ENCODE measurements around the gene CSTB.

CSTB gene

DNA sequence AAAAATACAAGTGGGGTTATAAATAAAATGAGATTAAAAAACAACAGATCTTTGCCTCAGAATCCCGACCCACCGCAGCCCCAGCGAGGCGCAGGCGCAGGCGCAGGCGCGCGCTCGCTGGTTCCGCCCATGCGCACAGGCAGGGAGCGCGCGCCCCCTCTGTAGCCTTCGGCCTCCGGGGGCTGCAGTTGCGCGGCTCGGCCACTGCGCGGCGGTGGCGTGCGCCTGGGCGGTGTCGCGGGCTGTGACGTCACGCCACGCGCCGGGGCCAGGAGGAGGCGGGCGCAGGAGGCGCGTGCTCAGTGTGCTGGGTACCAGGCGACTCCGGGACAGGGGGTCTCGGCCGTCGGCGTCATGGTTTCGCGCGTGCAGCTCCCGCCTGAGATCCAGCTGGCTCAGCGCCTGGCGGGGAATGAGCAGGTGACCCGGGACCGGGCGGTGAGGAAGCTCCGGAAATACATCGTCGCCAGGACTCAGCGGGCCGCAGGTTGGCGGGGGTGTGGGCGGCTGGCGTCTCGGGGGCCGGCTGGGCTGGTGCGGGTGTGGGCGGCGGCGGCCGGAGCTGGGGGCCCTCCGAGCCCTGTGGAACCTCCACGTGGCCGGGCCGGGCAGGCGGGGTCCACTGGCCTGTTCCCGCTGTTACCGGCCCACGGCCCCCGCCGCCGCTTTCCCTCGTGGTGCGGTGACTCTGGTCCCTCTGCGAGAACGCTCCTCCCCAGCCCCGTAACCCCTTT, 13.3 kb upstream of the CSTB start, which contains the start of gene RRP1:
Gene RRP1, plus strand, starts transcription at position 302 of the 734 bp plus-strand sequence. Its CDS starts 53 bp downstream, at position 355.
- peak; percentile 84 to 90 for DNase-seq (ENCODE audit: low read depth in 2 of 2)
- H3K4me3 ChIP-seq (replicated peaks in 1 of 2; ENCODE audit: low read depth in 2 of 2, low read length in 2 of 2), result peak within 1 kb of the TSS; percentile 94 to 99
- TF ChIP-seq, protein P1, sequence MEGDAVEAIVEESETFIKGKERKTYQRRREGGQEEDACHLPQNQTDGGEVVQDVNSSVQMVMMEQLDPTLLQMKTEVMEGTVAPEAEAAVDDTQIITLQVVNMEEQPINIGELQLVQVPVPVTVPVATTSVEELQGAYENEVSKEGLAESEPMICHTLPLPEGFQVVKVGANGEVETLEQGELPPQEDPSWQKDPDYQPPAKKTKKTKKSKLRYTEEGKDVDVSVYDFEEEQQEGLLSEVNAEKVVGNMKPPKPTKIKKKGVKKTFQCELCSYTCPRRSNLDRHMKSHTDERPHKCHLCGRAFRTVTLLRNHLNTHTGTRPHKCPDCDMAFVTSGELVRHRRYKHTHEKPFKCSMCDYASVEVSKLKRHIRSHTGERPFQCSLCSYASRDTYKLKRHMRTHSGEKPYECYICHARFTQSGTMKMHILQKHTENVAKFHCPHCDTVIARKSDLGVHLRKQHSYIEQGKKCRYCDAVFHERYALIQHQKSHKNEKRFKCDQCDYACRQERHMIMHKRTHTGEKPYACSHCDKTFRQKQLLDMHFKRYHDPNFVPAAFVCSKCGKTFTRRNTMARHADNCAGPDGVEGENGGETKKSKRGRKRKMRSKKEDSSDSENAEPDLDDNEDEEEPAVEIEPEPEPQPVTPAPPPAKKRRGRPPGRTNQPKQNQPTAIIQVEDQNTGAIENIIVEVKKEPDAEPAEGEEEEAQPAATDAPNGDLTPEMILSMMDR (IDR thresholded peaks at IDR 0.05; ENCODE audit: low read depth, low read length), result peak; percentile 44

DNA sequence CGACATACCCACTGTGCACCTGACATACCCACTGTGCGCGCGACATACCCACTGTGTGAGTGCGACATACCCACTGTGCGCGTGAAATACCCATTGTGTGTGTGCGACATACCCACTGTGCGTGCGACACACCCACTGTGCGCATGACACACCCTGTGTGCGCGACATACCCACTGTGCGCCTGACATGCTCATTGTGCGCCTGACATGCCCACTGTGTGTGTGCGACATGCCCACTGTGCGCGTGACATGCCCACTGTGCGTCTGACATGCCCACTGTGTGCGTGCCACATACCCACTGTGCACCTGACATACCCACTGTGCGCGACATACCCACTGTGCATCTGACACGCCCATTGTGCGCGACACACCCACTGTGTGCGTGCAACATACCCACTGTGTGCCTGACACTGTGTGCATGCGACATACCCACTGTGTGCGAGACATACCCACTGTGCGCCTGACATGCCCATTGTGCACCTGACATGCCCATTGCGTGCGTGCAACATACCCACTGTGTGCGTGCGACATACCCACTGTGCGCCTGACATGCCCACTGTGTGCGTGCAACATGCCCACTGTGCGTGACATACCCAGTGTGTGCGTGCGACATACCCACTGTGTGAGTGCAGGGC, 10.8 kb upstream of the CSTB start:
- TF ChIP-seq, protein P1 (IDR thresholded peaks at IDR 0.05; ENCODE audit: low read depth, low read length), result no peak
- DNase-seq (ENCODE audit: low read depth in 2 of 2), result no peak

DNA sequence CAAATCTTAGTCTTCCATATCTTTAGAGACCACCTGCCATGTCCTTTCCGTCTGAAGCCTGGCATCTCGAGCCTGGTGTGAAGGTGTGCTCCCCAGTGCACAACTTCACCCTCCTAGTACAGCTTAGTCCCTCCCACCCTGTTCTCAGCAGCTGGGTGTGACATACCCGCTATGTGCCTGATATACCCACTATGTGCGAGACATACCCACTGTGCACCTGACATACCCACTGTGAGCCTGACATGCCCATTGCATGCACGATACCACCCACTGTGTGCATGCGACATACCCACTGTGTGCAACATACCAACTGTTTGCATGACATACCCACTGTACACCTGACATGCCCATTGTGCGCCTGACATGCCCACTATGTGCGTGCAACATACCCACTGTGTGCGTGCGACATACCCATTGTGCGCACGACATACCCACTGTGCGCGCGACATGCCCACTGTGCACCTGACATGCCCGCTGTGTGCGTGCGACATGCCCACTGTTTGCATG, 10.2 kb upstream of the CSTB start:
- DNase-seq (ENCODE audit: low read depth in 2 of 2), result no peak

More for the DNA sequence above, 10.8 kb upstream of the CSTB start:
- no peak overlapping the region for H3K4me3 ChIP-seq (replicated peaks in 1 of 2; ENCODE audit: low read depth in 2 of 2, low read length in 2 of 2)

DNA sequence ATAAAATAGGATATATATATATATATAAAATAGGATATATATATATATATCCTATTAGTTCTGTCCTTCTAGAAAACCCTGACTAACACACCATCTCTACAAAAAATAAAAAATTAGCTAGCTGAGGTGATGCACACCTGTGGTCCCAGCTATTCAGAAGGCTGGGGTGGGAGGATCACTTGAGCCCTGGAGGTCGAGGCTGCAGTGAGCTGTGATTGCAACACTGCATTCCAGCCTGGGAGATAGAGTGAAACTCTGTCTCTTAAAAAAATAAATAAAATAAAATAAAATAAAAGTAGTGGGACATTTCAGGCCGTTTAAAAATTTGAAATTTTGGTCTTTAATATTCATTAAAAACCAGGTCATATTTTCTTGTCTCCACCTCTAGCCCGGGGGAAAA, 9.0 kb upstream of the CSTB start:
- no peak overlapping the region for H3K4me3 ChIP-seq (replicated peaks in 1 of 2; ENCODE audit: low read depth in 2 of 2, low read length in 2 of 2)
- TF ChIP-seq, protein P1 (IDR thresholded peaks at IDR 0.05; ENCODE audit: low read depth, low read length), result no peak
- no peak for DNase-seq (ENCODE audit: low read depth in 2 of 2)

More for the DNA sequence above, 10.2 kb upstream of the CSTB start:
- no peak overlapping the region for H3K4me3 ChIP-seq (replicated peaks in 1 of 2; ENCODE audit: low read depth in 2 of 2, low read length in 2 of 2)
- TF ChIP-seq, protein P1 (IDR thresholded peaks at IDR 0.05; ENCODE audit: low read depth, low read length), result no peak

DNA sequence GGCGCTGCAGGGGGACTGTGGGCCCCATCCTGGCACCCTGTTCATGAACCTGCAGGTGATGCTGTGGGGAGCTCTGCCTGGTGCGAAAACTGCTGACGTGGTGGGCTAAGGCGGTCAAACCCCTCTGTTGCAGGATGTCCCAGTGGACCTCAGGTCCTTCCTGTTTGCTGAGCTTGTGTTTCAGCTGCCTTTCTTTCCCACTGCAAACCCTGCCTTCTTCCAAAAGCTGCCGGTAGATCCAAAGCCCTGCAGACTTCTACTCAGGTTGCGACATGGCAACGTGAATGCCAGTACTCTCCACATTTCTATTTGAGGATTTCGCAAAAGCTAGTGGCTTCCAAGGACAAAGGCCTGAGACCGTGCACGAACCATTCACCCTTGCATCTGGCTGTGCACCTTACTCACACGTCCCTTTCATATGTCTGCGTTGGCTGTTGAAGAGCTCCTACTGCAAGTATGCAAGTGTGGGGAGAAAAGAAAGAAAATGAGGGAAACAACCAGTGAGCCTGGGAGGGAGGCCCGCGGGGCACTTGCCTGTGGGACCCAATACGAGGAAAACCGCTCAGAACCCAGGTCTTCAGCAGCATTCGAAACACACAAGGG, 7.1 kb upstream of the CSTB start:
- DNase-seq (ENCODE audit: low read depth in 2 of 2), result peak in 1 of 2 donors; percentile 34
- TF ChIP-seq, protein P1 (IDR thresholded peaks at IDR 0.05; ENCODE audit: low read depth, low read length), result no peak
- H3K4me3 ChIP-seq (replicated peaks in 1 of 2; ENCODE audit: low read depth in 2 of 2, low read length in 2 of 2), result no peak overlapping the region

DNA sequence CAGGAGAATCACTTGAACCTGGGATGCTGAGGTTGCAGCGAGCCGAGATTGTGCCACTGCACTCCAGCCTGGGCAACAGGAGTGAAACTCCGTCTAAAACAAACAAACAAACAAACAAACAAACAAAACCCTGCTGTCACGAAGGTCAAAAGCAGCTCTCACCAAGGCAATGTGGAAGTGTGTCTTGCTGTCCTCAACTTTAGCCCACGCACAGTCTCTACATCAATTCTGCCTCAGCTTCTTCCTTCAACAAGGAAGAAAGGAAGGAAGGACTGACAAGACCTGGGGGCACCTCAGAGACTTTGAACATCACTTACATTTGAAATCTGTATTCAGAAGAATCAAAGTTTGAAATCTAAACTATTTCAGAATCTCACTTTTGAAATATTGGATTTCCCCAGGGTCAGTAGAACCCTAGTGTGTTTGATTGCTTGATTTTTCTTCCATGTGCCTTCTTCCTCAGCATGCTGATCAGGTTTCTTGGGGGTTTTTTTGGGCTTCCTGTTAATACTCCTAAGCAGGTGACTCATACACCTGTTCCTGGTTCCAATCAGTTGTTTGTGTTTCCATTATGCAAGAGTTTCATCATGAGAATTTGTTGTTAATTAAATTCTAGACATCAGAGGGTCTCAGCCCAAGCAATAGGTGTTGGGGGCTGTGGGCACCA, 6.5 kb upstream of the CSTB start:
- no peak for DNase-seq (ENCODE audit: low read depth in 2 of 2)
- TF ChIP-seq, protein P1 (IDR thresholded peaks at IDR 0.05; ENCODE audit: low read depth, low read length), result no peak
- H3K4me3 ChIP-seq (replicated peaks in 1 of 2; ENCODE audit: low read depth in 2 of 2, low read length in 2 of 2), result no peak overlapping the region

Data from cardiac fibroblast (primary cell).